GM19099 (cell line): ENCODE data around the gene TYW1.
A peak's percentile ranks its signal among the peaks of the same experiment; 100 is the strongest.

Experiments used
- POLR2A ChIP-seq: IDR thresholded peaks from 3 replicates; pipeline ENCODE4 v1.6.1; 2011; ENCODE audit warnings: low read depth; ENCODE audit not compliant: insufficient read length; ENCODE audit errors: extremely low read depth

Gene TYW1

DNA sequence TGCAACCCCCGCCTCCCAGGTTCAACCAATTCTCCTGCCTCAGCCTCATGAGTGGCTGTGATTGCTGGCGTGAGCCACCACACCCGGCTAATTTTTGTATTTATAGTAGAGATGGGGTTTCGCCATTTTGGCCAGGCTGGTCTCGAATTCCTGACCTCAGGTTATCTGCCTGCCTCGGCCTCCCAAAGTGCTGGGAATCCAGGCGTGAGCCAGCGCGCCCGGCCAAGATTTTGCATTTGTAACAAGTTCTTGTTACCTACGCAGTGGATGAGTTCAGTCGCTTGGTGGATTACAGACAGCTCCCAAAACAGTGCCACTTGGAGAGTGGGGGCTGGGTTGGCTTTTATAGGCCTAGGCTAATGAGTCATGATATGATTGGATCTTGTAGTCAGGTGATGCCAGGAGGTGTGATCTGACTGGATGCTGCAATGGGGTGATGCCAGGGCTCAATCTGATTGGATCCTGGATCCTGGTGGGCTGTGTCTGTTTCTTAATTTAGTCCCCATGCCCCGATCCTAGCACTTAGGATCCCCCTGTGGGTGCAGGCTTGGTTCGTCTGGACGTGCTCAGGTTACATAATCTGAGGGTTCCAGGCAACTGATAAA lies 21.5 kb upstream of the TYW1 start:
- TF ChIP-seq POLR2A, result no peak

DNA sequence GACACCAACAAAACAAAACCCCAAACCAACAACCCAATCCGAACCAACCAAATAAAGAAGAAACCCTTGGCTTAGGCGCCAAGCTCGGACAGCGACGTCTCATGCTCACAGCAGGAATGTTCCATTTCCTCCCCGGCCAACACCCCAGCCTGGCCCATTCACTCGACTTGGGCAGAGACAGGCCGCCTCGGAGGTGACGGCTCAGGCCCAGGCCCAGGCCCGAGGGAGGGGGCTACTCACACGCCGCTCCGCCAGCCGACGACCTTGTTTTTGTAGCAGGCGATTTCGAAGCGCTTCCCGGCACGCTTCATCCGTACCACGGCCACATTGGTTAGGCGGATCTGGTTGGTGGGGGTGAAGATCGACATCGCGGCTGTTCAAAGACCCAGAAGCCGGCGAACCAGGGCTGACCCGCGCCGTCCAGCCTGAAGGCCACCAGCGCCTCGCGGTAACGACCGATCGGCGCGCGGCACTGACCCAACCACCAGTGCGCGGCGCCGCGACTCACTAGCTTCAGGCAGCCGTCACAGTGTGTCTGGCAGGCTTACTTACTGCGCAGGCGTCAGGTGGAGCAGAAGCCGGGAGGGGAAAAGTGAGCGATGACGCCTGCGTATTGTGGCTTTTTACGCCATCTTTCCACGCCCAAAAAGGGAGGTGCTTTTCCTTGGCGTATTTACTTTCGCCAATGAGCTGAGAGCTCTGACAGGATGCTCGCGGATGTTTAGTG lies 1.4 kb upstream of the TYW1 start, which contains the start of gene SBDS:
SBDS (minus strand) TSS at position 537 of the 727 bp plus-strand sequence; CDS start at position 368, 169 bp downstream.
- peak; percentile 88 for TF ChIP-seq POLR2A

DNA sequence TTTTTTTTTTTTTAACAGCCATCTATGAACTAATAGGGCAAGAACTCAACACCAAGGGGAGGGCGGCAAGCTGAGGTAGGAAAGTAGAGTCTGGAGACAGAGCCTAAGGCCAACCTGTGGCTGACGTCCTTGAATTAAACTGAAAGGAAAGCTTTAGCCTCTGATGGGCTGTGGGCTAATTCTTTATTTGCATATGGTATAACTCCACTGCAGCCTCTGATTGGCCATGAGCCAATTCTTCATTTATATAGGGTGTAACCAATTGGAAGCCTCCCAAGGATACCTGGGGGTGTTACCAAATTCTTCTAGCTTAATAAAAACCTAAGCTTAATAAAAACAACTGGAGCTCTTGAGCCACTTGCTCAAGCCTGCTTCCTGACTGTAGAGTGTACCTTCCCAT lies 10.3 kb downstream of the TYW1 start:
- TF ChIP-seq POLR2A, result no peak

DNA sequence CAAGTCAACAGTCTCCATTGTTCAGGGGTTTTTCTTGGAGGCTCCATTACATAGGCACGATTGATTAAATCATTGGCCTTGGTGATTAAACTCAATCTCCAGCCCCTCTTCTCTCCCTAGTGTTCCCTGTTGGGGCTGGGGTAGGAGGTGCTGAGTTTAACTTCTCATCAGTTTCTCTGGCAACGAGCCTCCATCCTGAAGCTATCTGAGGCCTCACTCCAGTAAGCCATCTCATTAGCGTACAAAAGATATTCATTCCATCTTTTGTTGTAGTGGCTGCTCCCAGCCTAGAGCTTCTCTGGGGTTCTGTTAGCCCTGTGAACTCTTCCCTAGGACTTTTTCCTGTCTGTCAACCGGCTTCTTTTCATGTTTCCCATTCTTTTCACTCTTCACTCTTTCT lies 11.6 kb downstream of the TYW1 start:
- no peak for TF ChIP-seq POLR2A

DNA sequence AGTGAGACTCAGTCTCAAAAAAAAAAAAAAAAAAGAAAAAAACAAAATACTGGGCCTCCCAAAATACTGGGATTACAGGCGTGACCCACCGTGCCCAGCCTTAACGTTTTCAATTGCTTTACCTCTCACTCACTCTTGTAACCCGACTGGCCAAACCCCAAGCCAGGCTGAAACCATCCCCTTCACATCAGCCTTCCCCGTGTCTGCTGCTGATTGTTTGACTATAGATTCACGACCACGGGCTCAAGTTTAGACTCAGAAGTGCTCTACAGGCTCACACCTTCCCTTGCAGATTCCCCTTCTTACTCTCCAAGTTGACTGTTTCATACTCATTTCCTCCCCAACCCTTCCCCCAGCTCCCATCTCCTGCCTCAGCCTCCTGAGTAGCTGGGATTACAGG lies 22.3 kb downstream of the TYW1 start:
- no peak for TF ChIP-seq POLR2A

DNA sequence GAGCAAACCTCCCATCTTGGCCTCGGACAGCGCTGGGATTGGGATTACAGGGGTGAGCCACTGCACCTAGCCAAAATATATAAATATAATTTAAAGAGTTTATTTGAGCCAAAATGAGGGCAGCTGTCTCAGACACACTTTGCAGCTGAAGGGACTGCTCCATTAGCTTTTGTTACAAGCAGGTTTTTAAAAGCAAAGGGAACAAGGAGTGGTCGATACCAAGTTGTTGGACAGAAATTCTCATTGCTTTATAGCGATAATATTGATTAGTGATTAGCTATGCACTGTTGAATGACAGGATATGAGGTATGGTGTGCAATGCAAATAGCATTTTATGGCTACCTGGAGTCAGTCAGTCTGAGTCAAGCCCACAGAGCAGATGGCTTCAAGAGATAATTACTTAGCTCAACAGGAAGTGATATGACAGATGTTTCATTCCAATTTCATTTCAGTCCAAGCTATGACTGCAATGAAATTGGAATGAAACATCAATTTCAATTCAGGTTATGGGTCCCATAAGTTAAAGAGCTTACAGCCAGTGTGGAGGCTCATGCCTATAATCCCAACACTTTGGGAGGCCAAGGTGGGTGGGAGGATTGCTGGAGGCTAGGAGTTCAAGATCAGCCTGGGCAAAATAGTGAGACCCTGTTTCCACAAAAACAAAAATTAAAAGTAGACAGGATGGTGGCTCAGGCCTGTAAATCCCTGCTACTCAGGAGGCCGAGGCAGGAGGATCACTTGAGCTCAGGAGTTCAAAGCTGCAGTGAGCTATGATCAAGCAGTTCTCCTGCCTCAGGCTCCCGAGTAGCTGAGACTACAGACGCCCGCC lies 23.1 kb downstream of the TYW1 start:
- no peak for TF ChIP-seq POLR2A

DNA sequence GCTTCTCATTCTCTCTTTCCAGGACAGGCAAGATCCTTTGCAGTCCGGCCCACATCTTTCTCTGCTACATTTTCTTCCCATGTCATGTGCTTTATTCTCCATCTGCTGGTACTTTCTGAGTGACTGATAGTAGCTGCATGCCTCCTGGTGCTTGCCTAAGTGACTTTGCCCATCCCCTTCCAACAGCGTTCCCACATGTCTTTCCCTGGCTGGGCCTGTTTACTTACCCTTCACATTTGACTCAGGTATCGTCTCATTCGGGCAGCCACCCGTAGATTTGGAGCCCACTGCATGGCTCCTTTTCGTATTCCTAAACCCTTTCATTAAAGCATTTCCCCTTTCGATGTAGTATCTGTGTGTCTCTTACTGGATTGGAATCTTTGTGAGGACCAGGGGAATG lies 24.6 kb downstream of the TYW1 start:
- no peak for TF ChIP-seq POLR2A

DNA sequence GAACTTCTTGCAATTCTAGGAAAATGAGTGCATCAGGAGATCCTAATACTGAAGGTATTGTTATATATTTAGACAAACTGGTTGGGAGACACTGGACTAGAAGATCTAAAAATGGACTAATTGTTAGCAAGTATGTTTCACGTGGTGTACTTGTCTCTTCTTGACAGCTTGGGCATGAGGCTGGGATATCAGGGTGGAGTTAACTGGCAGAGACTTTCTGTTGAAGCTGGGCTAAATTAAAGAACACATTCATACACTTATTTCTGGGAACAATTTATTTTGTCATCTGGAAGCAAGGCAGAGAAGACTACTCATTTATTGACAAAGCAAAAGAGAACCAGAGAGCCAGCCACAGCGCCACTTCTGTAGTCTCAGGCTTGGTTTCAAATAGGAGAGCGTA lies 25.9 kb downstream of the TYW1 start:
- TF ChIP-seq POLR2A, result no peak

DNA sequence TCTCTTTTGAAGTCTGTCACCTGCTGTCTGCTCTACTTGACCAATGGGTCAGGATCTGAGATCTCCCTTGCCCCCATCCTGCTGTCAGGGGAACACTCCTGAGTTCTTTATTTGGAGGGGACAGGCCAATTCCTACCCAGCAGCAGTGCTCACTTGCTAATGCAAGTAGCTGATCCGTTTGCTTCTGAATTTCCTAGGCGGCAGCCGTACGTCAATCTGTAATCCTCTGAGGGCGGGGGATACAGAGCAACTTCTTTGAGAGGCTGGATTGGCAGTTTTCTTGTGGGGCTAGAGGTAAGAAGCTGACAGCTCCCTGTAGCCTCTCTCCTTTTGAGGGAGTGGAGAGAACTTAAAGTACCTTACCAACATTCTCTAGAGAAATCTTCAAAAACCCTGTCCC lies 36.6 kb downstream of the TYW1 start:
- TF ChIP-seq POLR2A, result no peak

DNA sequence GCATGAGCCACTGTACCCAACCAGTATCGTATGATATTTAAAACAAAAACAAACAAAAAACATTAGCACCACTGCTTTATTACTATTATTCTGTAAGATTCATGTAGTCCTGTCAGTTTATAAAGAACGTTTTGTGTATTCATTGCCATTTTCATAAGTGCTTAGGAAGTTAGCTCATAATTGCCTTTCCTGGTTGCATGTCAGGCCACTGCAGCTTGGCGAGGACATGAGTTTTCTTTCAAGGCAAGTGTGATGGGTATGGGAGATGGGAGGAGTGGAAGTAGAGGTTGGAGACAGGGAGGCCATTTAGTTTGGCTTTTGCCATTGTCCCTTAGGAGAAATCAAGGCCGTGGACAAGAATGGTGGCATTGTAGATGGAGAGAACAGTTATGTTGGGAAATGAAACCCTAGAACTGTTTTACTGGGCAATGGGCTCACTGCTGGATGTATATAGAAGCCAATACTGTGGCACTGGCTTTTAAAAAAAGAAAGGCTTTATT lies 48.9 kb downstream of the TYW1 start:
- TF ChIP-seq POLR2A, result no peak

DNA sequence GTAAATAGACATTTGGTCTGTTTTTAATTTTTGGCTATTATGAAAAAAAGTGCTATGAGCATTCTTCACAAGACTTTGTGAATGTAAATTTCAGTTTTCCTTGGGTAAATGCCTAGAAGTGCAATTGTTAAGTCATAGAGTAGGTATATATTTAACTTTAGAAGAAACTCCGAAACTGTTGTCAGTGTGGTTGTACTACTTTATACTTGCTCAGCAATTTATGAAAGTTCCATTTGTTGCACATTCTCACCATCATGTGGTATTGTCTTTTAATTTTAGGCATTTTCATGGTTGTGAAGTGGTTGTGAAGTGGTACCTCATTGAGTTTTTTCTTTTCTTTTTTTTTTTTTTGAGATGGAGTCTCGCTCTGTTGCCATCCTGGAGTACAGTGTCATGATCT lies 60.0 kb downstream of the TYW1 start:
- TF ChIP-seq POLR2A, result no peak

DNA sequence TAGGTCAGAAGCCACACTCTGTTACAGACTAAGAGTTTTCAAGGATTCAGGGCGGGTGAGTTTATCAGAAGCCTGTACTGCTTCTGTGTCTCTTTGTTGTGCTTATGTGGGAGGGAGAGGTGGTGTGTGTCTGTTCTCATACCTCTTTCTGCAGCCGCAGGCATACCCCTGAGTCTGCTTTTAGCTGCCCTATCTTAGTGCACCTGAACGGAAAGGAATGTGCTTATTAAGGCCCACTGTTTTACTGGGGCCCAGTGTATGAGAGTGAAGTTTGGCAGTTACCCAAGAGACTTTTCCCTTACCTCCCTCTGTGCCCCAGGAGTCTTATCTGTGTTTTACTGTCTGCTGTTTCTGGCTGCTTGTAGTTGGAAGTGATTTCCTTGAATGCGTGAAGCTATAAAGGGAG lies 104.3 kb downstream of the TYW1 start:
- TF ChIP-seq POLR2A, result no peak

DNA sequence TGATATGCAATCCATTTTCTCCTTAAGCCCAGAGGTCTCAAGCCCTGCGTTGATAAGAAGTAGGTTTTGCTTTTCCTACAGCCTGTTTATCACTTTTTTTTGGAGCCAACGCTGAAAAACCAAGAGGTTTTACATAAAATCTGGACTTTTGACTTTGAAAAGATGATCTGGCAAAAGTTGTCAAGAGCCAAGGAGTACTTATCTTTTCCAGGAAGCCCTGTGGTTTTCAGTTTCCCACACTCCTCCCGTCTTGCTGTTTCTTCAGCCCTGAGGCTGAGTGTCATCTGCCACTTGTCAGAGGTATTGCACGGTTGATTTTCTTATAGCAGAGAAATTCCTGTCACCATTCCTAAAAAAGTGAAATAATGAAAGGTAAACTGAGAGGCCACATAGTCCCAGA lies 108.7 kb downstream of the TYW1 start:
- TF ChIP-seq POLR2A, result no peak

DNA sequence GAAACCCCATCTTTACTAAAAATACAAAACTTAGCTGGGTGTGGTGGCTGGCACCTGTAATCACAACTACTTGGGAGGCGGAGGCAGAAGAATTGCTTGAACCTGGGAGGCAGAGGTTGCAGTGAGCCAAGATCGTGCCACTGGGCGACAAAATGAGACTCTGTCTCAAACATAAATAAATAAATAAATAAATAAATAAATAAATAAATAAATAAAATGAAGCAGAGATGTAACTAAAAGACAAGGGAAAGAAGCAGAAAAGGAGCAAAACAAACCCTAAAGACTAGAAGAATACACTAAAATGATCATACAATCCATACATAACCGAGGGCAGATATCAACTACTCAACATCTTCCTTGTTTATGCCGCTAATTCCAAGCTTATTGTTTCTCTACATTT lies 209.8 kb downstream of the TYW1 start:
- no peak for TF ChIP-seq POLR2A

DNA sequence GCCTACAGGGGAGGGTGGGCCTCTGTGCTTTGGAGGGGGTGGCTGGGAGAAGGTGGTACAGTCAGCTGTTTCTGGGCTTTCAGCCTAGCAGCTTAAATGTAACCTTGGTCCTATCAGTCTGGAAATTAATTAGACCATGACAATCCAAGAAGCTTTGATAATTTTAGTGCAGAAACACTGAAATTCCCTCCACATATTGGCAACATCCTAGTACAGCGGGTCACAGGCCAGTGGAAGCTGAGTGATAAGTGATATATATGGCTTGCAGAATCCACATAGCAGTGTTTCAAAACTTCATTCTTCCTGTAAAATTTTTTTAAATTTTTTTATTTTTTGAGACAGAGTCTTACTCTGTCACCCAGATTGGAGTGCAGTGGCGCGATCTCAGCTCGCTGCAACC lies 212.6 kb downstream of the TYW1 start:
- no peak for TF ChIP-seq POLR2A

DNA sequence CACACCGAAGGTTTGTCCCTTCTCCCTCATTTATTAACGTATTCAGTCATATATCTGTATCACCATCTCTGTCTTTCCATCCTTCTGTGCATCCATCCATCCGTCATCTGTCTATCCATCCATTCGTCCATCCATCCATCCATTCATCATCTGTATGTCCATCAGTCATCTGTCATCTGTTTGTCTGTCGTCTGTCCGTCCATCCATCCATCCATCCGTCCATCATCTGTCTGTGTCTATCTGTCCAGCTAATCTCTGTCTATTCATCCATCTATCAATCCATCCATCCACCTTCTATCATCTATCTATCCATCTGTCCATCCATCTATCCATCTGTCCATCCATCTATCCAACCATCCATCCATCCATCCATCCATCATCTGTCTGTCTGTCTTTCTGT lies 213.9 kb downstream of the TYW1 start:
- no peak for TF ChIP-seq POLR2A
